ENCODE results near the gene EPB41. TPM values are rescaled to one million over a fixed set of nuclear protein-coding genes. Genes with fewer than 3 reads are reported as not detected.

The EPB41 gene
- total RNA-seq, 1 donor from 2014 or later, result 32.4 TPM

GRCh38 chr1:28890435-28890834, 23.9 kb upstream of the EPB41 start:
- no peak for DNase-seq (ENCODE audit: extremely low read depth, low read depth, low spot score)

- DNase-seq (ENCODE audit: extremely low read depth, low read depth, low spot score), result no peak
These were observed 23.5 kb upstream of the EPB41 start for GRCh38 chr1:28890836-28891235.

GRCh38 chr1:28891256-28891655, 23.1 kb upstream of the EPB41 start:
- no peak for DNase-seq (ENCODE audit: extremely low read depth, low read depth, low spot score)

DNA sequence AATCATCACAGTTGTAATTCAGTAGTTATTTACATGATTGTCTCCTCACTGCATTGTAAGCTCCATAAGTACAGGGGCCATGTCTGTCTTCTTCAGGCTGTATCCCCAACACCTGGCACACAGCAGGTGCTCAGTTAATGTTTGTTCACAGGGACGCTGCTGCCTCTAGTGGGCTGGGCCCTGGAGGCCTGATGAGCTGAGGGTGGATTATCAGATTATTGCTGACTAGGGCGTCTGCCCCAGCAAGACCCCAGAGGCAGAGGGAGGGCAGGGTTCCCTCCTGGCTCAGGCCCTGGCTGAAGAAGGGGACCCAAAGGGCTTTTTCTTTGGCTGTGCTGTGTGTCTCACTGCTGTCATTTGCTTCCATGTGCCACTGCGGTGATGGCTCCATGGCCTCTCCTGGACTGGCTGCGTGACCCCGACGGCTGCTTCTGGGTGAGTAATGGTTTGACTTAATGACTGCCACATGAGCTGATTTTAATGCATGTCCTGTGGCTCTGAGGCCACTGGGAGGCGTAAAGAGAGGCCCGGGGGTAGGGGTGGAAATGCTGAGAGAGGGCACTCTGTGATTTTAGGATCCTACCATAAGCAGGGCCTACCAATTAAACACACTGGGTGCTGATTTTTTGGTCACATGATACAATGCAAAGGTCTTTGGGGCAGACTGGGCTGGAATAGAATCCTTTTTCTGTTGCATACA, 20.8 kb upstream of the EPB41 start:
- DNase-seq (ENCODE audit: extremely low read depth, low read depth, low spot score), result no peak

GRCh38 chr1:28894785-28895184, 19.6 kb upstream of the EPB41 start:
- no peak for DNase-seq (ENCODE audit: extremely low read depth, low read depth, low spot score)

- no peak for DNase-seq (ENCODE audit: extremely low read depth, low read depth, low spot score)
These were observed 18.3 kb upstream of the EPB41 start for GRCh38 chr1:28895896-28896608.

DNA sequence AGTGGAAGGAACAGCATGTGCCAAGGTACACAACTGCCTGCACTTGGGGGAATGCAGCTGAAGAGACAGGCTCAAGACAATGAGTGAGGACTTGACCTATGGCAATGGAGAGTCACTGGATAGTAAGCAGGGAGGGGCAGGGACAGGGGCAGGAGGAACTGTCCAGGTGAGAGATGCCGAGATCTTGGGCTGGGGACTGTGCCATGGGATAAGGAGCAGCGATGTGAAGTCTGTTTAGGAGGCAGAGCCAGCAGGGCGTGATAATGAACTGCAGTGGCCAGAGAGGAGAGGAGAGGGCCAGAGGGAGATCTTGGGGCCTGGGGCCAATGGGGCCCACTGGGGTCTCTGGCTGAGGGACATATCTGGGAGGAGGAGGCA, 17.8 kb upstream of the EPB41 start:
- DNase-seq (ENCODE audit: extremely low read depth, low read depth, low spot score), result no peak

DNA sequence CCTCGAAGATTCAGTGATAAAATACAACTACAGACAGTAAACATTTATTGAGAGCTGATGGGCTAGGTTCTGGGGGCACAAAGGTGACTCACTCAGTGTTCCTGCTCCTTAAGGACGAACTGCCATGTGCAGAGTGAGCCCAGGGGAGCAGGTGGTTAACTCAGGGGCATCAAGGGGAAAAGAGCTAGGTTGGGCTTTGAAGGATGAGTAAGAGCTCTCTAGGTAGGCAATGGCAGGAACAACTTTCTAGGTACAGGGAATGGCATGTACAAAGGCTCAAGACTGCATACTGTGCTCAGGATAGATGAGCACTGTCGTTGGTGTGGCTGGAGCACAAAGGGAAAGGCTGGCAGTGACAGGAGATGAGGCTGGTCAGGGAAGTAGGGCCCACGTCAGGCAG, 16.6 kb upstream of the EPB41 start:
- no peak for DNase-seq (ENCODE audit: extremely low read depth, low read depth, low spot score)

DNA sequence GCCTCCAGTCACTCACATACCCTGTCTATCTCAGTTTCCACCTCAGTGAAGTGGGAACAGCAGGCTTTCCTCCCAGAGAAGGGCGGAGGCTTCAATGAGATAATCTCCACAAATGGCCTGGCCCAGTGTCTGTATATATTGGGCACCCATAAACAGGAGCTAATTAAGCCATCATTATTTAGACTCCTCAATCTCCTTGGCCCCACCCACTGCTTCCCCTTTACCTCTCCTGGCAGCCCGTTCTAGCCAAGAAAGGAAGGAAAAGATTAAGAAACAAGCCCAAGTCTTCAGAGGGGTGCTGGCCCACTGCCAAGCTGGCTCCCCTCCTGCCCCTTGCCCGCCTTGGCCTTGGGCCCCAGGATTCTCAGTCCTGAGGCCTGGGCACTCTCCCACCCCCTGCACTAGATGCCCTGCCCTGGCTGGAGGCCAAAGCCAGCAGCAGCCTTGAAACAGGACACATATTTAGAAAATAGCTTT, 15.9 kb upstream of the EPB41 start:
- no peak for DNase-seq (ENCODE audit: extremely low read depth, low read depth, low spot score)

- DNase-seq (ENCODE audit: extremely low read depth, low read depth, low spot score), result no peak
These were observed 15.1 kb upstream of the EPB41 start for GRCh38 chr1:28899267-28899666.

DNA sequence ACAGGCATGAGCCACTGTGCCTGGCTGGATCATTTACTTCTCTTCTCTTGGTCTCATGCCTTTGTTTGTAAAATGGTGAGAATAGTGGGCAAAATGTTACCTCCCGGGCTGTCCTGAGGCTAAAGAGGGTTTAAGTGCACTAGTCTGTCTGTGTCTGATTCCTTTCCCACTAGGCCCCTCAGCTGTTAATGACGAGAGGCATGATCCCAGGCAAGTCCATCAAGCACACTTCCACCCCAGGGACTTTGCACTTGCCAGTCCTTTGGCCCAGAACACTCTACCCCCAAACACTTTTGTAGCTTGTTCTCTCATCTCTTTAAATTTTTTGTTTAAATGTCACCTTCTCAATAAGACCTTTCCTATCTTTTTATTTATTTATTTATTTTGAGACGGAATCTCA, 13.8 kb upstream of the EPB41 start:
- no peak for DNase-seq (ENCODE audit: extremely low read depth, low read depth, low spot score)

DNA sequence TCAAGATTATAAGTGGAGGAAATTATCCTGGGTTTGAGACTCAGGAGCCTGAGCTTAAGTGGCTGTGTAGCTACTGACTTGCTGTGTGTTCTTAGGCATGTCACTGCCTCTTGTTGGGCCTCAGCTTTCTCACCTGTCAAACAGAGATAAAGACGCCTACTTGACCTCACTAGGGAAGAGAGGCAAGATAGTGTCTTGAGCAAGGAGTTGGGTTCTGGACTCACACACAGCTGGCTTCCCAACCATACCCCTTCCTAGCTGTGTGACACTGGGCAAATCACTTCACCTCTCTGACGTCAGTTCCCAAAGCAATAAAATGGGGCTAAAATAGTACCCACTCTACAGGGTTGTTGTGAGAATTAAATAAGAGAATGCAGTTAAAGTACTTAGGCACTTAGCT, 11.6 kb upstream of the EPB41 start:
- DNase-seq (ENCODE audit: extremely low read depth, low read depth, low spot score), result no peak

GRCh38 chr1:28905921-28906666, 8.3 kb upstream of the EPB41 start:
- DNase-seq (ENCODE audit: extremely low read depth, low read depth, low spot score), result no peak

GRCh38 chr1:28909198-28909597, 5.2 kb upstream of the EPB41 start:
- DNase-seq (ENCODE audit: extremely low read depth, low read depth, low spot score), result no peak

DNA sequence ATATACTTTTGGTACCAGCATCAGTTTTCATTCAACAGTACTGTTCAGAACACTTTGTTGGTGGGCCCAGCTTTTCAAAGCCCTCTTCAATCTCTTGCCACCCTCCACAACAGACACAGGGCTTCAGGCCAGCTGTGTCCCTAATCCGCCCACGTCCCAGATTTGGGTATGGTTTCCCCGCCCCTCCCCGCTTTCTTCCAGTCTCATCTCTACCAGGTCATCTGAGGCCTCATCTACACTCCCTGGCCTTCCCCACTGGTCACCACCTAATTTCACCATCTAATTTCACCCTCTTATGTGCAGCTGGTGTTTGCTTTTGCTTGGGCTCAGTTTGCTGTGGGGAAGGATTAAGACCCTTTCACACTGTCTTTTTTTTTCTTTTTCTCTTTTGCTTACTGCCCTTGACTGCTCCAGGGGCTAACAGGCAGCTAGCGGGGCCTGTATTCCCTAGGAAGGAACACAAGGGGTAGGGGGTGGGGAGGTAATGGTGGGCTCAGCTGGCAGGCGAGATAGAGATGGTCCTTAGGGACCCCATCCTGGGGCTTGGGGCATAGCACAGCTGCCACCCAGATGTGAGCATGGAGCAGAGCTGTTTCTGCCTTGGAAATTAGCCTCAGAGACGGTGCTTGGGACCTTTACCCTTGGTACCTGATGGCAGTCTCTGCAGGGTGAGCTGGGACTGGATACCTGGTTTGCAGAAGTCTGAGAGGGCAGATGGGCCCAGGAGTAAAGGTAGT, 3.8 kb upstream of the EPB41 start:
- DNase-seq (ENCODE audit: extremely low read depth, low read depth, low spot score), result no peak

DNA sequence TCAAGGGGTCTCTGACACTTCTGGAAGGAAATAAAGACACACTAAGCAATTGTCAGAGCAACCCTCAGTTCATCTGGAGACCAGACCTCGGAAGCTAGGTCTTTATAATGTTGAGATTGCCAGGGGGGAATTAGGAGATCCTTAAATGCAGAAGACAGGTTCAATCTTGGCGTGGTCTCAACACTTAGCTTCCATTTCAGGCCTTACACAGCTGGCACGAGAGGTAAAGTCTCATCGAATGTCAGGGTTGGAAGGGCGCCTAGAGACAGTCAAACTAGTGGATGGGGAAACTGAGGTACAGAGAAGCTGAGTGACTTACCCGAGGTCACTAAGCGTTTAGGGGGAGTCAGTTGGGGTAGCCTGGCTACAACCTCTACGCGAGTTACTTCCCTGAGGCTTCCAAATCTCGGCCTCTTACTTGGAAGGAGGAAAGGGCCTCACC, 562 bp upstream of the EPB41 start:
- no peak for DNase-seq (ENCODE audit: extremely low read depth, low read depth, low spot score)

- DNase-seq (ENCODE audit: extremely low read depth, low read depth, low spot score), result no peak
These were observed 894 bp downstream of the EPB41 start for GRCh38 chr1:28915031-28915895.

- no peak for DNase-seq (ENCODE audit: extremely low read depth, low read depth, low spot score)
These were observed 3.4 kb downstream of the EPB41 start for GRCh38 chr1:28917757-28918118.

DNA sequence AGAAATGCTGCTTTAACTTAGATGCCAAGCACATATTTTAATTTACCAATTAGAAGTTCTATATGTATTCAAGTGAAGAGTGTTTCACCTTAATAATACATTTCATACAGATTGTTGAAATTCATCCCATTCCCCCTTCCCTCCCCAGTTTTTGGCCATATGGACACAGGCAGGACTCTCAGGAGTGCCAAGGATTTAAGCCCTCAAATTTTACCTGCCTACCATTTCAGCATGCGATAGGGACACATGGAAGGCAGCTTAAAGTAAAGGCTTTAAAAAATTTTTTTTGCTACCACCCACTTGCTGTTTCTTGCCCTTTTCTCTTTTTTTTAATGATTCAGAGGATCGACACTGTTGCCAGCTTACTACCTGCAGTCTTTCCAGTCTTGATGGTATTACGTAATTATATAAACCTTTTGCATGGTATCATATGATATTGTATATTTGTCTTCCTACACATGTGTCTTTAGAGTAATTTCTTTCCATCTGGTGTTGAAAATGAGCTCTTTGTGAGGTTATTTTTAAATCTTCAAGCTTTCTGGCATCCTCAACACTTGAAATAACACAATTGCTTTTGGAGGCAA, 7.0 kb downstream of the EPB41 start:
- DNase-seq (ENCODE audit: extremely low read depth, low read depth, low spot score), result no peak

Data from glomerular endothelial cell (primary cell).